IPS-NIHi7 (cell line): ENCODE results near the gene NPIPB6.

ENCODE experiments used
- DNase-seq: peaks from one replicate; pipeline ENCODE4 v3.0.0; 2012; ENCODE audit warnings: mixed read lengths; ENCODE audit errors: extremely low spot score

The NPIPB6 gene

DNA sequence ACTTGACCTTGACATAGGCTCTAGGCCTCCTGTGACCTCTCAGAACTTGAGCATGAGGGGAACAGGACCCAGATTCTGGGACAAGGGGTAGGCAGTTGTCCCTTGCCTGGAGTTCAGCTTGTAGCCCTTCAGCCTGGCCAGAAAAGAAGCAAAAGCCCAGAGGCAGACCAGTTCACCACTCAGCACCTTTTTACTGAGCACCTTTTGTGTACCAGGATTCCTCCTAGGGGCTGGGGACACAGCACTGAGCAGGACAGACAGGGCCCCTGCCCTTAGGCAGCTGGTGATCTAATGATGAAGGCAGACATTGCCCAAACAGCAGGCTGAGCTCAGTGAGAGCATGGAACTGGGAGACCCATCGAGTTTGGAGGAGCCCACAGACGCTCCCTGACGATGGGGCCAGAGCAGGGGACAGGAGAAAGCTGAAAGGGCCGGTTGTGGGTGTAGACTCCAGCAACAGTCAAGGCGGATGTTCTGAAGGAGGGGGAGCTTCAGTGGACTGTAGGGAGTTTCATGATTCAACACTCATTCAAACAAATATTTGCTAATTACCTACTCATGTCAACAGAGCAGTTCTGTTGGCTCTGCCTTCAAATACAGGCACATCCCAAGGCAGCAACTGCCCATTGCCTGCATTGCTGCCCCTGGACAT lies 38.9 kb downstream of the NPIPB6 start:
- no peak for DNase-seq

DNA sequence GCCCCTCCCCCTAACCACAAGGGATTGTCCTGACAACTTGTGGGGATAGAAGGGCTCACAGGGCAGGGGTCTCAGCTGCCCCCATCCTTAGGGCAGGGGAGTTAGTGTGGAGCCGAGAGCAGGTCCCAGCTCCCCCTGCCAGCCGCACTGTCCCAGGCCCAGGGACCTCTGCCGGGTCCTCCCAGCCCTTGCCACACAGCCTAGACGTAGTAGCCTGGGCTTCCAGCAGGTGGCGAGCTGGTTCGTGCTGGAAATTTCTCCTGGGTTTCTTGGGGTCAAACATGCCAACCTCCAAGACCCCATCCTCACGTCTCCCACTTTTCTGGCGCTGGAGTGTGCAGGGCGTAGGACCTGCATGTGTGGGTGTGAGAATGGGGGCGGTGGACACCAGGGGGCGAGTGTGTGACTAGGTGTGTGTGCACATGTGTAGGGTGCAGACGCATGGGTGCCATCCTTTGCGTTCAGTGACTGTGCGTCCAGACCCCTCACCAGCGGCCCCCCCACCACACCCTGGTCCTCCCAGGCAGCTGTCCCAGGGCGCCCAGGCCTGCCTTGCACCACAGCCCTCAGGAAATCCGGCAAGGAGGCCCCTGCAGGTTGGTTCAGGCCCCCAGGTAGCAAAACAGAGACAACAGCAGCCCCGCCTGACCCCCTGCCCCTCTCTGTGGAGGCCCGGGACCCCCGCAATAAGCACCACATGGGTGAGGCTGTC lies 41.5 kb downstream of the NPIPB6 start:
- DNase-seq = peak; percentile 81

GRCh38 chr16:28320741-28321140 lies 42.6 kb downstream of the NPIPB6 start:
- DNase-seq = no peak

DNA sequence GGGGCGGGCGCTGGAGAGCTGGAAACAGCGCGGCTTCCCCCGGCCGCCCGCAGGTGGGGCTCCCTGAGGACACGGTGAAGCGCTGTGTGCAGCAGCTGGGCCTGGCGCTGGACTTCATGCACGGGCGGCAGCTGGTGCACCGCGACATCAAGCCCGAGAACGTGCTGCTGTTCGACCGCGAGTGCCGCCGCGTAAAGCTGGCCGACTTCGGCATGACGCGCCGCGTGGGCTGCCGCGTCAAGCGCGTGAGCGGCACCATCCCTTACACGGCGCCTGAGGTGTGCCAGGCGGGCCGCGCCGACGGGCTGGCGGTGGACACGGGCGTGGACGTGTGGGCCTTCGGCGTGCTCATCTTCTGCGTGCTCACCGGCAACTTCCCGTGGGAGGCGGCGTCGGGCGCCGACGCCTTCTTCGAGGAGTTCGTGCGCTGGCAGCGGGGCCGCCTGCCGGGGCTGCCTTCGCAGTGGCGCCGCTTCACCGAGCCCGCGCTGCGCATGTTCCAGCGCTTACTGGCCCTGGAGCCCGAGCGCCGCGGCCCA lies 43.2 kb downstream of the NPIPB6 start:
- no peak for DNase-seq

- no peak for DNase-seq
Measured at GRCh38 chr16:28319476-28320022, 43.8 kb downstream of the NPIPB6 start.

DNA sequence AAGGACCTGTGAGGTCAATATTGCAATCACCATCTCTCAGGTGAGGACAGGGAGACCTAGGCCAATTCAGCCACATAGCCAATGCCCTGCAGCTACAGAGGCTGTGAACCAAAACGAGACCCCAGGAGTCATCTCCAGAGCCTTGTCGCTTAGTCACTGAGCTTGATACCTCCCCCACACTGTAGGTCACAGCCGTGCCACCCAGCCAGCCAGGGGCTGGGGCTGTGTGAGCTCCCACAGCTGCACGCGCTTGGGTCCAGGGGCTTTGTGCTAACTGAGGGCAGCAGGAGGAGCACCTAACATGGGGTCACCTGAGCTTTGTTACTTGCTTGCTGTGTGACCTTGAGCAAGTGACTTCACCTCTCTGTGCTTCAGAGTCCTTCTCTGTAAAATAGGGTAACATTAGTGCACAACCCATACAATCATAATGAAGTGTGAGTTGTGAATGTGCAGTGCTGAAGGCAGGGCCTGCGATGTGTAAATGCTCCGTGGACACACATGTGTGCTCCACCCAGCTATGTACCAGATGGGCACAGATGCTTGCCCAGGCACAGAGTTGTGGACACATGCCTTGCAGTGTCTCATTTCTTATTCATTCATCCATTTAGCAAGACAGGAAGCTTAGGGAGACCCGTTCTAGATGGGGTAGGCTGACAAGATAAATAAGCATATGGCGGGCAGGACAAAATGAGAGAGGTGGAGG lies 45.1 kb downstream of the NPIPB6 start:
- no peak for DNase-seq

- peak; percentile 86 for DNase-seq
Measured at GRCh38 chr16:28317040-28317880, 46.0 kb downstream of the NPIPB6 start.

DNA sequence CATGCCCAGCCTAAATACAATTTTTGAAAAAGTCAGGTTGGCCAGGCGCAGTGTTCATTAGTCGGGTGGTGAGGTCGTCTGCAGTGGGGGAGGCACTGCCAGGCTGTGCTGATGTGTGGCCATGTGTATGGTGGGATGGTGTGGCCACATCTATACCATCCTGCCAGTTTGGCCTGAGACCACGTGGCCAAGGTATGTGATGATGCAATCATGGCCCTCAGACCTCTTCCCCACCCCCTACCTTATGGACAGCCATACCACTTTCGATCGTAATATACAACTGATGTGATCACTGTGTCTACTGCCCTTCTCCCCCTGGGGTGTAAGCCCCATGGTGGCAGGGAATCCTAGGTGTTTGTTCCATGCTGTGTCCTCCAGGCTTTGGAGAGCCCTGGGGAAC lies 47.3 kb downstream of the NPIPB6 start:
- no peak for DNase-seq

DNA sequence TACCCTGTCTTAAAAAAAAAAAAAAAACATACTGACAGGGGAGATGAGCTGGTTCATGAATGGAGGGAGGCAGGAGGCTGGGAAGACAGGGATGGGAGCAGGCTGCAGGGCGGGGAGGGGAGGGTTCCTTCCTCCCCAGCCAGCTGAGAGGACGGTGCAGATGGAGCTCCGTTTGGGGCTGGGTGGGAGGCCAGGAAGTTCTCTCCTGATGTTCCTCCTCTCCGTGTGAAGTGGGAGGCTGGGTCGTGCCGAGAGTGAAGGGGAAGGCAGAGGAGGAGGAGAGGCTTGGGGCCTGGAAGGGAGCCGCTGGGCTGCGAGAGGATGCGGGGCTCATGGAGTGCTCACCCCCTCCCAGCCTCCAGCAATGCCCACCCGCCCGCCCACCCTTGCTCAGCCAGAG lies 49.7 kb downstream of the NPIPB6 start:
- no peak for DNase-seq

DNA sequence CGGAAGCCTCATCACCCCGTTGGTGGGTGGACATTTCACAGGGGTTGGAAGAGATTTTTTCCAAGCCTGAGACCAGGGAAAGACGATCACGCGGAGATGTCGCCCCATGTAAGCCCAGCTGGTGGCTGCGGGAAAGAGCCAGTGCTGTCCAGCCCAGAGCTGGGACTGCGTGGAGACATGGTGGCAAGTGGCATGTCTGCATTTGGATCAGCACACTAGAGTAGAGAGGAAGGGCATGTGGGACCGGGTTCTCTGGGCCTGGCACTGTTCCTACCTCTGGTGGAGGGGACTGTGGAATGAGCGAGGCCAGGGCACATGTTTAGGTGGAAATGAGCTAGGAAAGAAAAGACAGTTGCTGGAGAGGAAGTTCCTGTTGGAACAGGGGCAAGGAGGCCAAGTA lies 51.0 kb downstream of the NPIPB6 start:
- DNase-seq = no peak

- no peak for DNase-seq
Measured at GRCh38 chr16:28311913-28312312, 51.4 kb downstream of the NPIPB6 start.

DNA sequence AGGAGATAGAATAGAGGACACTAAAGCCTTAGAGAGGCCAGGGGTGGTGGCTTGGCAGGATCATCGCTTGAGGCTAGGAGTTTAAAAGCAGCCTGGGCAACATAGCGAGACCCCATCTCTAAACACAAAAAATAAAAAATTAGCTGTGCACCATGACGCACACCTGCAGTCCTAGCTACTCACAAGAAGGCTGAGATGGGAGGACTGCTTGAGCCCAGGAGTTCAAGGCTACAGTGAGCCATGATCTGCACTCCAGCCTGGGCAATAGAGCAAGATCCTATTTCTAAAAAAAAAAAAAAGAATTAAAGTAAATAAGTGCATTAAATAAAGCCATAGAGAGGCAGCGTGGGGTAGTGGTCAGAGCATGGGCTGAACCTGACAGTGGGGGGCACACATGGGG lies 51.9 kb downstream of the NPIPB6 start:
- DNase-seq = no peak

DNA sequence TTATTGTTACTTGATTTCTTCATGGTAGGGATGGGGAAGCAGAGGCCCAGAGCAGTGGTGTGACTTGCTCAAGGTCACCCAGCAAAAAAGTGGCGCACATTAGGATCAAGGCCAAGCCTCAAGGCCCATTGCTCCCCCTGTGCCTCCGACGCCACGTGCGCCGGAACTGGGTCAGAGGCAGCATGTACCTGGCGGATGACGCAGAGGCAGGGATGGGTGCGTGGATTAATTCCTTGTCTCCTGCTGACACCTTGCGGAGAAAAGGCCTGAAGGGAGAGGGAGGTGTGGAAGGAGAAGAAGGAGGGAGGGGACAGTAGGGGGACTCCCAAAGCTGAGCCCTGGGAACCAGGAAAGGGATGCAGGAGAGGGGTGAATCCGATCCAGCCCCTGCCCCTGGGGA lies 52.5 kb downstream of the NPIPB6 start:
- DNase-seq = no peak

- no peak for DNase-seq
Measured at GRCh38 chr16:28309811-28310311, 53.4 kb downstream of the NPIPB6 start.

GRCh38 chr16:28308794-28309584 lies 54.3 kb downstream of the NPIPB6 start:
- DNase-seq = no peak

DNA sequence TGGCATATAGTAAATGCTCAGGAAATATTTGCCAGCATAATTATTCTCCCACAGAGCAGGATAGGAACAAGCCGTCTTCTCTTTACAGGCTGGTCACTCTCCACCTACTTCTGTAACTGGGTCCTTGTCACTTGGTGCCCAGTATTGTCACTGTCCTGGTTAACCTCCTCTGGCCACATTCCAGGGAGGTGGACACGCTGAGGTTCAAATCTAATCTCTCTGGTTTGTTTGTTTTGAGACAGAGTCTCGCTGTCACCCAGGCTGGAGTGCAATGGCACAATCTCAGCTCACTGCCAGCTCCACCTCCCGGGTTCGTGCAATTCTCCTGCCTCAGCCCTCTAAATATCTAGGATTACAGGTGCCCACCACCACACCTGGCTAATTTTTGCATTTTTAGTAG lies 55.4 kb downstream of the NPIPB6 start:
- DNase-seq = no peak

- peak; percentile 72 for DNase-seq
Measured at GRCh38 chr16:28304214-28304613, 59.1 kb downstream of the NPIPB6 start.

DNA sequence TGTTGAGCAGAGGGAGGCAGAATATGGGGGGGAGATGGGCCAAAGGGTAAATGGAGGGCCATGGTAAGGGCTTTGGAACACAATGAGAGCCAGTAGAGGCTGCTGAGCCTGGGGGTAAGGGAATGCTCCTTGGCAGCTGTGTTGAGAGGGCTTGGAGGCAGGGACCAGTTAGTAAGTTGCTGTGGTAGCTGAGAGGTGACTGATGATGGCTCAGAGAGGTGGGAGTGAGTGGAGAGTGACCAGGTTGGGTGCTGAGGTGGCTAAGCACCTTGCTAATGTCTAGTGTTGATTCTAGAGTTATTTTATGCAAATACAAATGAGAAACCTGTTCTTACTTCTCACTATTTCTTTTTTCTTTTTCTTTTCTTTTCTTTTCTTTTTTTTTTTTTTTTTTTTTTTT lies 60.2 kb downstream of the NPIPB6 start:
- DNase-seq = no peak

DNA sequence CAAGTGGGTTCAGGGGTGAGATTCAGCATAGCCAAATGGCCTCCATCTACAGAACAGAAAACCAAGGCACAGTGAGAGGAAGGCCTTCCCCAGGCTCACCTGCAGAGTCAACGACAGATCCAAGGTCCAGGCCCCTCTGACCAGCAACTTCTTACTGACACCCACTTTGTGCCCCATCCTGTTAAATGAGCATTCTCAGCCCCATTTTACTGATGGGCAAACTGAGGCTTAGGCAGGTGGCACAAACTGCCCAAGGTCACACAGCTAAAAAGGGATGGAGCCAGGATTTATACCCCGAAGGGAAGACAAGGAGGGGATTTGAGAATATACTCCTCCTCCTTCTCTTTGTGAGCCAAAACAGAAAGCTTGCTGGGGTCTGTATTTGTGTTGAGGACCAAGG lies 61.7 kb downstream of the NPIPB6 start:
- no peak for DNase-seq

- DNase-seq = no peak
Measured at GRCh38 chr16:28301154-28301553, 62.2 kb downstream of the NPIPB6 start.

DNA sequence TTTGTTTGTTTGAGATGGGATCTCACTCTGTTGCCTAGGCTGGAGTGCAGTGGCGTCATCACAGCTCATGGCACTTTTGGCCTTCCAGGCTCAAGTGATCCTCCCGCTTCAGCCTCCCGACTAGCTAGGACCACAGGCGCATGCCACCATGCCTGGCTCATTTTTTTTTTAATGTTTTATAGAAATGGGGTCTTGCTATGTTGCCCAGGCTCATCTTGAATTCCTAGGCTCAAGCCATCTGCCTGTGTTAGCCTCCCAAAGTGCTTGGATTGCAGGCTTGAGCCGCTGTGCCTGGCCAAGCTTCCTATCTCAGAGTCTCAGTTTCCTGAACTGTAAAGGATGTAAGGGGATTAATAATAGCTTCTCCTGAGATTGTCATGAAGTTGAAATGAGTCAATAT lies 63.0 kb downstream of the NPIPB6 start:
- DNase-seq = no peak
